ENCODE results near the gene SHH. TPM values are rescaled to one million over a fixed set of nuclear protein-coding genes. Genes with fewer than 3 reads are reported as not detected.

Gene SHH
- total RNA-seq, 1 donor: under 0.01 TPM

DNA sequence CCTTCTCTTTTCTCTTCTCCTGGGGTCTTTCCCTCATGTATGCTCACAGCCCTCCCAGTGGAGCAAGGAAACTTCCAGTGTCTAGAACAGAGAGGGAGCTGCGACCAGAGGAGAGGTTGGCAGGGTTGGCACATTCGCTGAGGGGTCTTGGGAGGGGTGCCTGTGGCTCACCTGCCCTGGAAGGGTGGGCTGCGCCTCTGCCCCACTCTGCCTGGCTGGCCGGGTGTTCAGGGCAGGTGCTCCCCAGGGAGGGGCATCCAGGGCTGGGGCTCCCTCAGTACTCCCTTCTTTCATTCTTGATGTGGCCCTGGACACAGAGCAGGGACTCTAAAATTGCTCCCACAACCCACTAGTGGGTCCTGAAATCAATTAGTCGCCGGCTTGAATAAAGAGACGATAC, 16.9 kb downstream of the SHH start:
- no peak for DNase-seq (ENCODE audit: low read depth in 2 of 3, low spot score in 2 of 3)

DNA sequence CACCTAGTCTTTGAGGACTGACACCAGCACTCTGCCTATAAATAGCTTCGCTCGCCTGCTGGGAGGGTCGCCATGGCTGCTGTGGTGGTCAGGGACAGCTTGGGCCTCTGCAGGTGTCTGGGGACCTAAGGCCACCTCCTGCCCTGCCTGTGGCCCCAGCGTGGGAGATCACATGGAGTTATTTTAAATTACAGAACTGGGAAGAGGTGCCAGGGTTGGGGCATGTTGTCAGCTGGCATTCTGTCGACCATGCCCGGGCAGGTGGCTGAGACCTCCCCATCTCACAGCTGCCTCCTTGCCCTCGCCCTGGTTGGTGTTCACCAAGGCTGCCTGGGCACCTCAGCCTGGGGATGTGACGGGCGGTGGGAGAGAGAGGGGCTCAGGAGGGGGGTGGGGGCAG, 18.1 kb downstream of the SHH start:
- DNase-seq (ENCODE audit: low read depth in 2 of 3, low spot score in 2 of 3): no peak

DNA sequence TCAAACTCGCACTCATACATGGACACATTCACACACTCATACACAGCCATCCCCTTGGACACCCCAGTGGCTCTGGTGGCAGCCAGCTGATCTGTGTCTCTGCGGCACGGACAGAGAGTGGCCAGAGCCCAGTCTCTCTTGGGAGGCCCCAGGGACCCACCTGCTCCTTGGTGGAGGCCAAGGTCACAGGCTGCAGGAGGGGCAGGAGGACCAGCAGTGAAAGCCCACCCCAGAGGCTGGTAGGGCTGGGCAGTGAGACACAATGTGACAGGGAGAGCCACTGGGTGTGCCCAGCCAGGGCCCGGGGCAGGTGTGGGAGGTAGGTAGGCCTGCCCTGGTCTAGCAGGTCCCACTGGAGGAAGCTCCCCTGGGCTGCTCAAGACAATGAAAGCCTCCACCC, 18.5 kb downstream of the SHH start:
- no peak for DNase-seq (ENCODE audit: low read depth in 2 of 3, low spot score in 2 of 3)

DNA sequence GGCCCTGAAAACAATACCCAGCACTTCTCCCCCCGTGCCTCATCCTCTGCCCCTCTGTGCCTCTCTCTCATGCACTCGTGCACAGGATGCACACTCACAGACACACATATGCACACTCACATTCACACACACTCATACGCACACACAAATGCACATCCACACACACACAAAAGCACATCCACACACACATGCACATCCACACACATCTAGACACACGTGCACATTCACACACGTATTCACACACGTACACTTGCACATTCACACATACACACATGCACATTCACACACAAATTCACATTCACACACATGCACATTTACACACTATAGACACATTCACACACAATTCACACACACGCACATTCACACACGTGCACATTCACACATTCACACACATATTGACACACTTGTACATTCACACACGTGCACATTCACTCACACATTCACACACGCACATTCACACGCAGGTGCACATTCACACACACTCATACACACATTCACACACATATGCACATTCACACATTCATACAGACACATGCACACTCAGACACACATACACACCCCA, 19.2 kb downstream of the SHH start:
- DNase-seq (ENCODE audit: low read depth in 2 of 3, low spot score in 2 of 3): no peak

DNA sequence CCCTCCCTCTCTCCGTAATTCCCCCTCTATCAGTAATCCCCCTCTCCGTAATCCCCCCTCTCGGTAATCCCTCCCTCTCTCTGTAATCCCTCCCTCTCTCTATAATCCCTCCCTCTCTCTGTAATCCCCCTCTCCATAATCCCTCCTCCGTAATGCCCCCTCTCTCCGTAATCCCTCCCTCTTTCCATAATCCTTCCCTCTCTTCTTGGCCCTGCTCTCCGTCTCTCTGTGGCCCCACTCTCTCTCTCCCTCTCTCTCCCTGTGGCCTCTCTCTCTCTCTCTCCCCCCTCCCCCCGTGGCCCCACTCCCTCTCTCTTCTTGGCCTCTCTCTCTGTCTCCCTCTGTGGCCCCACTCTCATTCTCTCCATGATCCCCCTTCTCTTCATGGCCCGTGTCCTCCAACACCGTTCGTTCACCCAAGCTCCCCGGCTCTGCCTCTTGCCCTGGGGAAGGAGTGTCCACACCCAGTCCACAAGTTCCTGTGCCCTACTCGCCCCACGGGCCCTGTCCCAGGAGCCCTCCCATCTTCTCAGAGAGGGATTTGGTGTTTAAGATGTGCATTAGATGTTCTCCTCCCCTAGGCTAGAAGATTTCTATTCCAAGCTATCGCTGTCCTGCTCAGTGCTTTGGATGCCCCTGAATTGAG, 19.8 kb downstream of the SHH start:
- no peak for DNase-seq (ENCODE audit: low read depth in 2 of 3, low spot score in 2 of 3)

DNA sequence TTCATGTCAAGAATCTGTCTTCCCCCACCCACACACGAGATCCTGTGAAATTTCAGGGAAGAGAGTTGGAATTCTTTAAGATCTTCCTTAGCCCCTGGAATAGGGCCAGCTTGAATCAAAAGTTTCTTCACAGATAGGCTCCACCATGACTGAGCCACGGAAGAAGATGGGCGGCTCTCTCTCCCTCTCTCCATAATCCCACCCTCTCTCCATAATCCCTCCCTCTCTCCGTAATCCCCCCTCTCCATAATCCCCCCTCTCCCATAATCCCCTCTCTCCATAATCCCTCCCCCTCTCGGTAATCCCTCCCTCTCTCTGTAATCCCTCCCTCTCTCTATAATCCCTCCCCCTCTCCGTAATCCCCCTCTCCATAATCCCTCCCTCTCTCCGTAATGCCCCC, 20.4 kb downstream of the SHH start:
- DNase-seq (ENCODE audit: low read depth in 2 of 3, low spot score in 2 of 3): no peak

DNA sequence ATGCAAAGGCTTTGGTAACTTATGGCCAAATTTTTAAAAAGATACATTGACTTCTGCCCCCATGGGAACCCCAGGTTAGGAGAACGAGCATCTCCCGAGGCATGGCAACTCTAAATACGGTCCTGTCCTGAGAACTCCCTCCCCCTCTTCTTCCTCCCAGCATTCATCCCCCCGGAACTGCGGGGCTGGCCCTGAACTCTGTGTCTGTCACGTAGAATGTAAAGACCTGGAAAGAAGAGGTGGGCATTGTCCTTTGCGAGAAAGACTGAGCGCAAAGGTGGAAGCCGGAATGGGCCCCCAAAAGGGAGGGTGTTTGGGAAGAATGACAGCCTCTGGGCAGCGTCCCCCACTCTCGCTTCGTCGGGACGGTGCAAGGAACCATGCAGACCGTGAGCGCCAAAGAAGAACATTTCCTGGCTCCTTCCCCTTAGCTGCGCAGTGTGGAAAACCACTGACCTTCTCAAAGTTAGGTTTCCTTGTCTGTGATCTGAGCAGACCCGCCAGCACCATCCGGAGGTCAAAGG, 21.0 kb downstream of the SHH start:
- DNase-seq (ENCODE audit: low read depth in 2 of 3, low spot score in 2 of 3): no peak

DNA sequence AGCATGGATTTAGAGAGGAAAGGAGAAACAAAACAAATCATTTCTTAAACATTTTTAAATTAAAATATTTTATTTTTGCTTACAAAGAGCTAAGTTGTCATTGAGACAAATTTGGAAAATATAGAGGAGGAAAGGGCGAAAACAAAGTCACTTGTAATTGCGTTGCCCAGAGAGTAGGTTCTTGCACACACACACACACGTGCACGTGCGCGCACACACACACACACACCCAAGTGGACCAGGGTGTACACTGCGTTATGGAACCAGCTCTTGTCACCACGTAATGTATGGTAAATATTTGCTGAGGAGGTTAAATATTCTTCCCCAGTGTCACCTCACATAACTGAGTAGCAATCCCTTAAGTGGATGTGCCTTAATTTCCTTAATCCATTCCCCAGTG, 21.6 kb downstream of the SHH start:
- no peak for DNase-seq (ENCODE audit: low read depth in 2 of 3, low spot score in 2 of 3)

DNA sequence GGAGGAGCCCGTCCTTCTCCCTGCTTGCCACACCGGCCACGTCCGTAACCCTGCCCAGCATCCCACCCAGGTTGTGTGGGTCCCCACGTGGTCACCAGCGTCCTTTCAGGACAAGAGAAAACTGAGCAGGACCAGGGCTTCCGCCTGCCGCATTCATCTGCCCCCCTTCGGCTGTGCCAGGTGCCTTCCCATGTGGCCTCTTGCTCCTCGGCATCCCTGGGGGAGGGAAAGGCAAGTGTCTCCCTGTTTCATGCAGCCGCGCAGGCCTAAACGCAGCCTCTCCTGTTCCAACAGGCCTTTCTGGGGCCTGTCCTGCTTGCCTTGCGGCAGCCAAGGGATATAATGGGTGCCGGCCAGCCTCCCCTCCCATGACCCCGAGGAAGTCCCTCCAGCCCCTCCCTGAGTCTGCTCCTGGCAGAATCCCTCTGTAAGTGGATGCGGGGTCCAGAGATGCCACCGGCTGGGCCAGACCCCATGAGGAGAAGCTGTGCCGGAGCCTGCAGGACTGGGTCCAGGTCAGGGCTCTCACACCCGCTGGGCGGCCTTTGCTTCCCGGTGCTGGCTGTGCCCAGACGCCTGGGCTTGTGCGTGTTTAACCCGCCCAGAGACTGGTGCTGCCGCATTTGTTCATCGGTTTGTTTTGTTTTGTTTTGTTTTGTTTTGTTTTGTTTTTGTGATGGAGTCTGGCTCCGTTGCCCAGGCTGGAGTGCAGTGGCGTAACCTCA, 23.1 kb downstream of the SHH start:
- DNase-seq (ENCODE audit: low read depth in 2 of 3, low spot score in 2 of 3): no peak

DNA sequence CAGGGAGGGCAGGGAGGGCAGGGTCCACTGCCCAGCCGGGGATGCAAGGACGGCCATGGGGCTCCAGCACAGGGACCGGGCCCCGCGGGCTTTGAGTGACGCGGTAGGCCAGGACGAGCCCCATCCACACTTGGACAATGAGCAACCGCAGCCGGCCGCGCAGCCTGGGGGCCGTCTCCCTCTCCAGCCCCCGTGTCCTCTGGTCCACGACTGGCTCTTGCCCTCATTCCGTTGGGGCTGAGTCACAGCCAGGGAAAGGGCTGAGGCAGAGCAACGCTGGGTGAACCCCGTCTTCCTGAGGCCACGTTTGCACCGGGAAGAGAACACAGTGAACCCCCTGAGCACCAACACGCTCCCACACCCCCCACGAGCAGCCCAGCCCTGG, 23.7 kb downstream of the SHH start:
- DNase-seq (ENCODE audit: low read depth in 2 of 3, low spot score in 2 of 3): no peak

DNA sequence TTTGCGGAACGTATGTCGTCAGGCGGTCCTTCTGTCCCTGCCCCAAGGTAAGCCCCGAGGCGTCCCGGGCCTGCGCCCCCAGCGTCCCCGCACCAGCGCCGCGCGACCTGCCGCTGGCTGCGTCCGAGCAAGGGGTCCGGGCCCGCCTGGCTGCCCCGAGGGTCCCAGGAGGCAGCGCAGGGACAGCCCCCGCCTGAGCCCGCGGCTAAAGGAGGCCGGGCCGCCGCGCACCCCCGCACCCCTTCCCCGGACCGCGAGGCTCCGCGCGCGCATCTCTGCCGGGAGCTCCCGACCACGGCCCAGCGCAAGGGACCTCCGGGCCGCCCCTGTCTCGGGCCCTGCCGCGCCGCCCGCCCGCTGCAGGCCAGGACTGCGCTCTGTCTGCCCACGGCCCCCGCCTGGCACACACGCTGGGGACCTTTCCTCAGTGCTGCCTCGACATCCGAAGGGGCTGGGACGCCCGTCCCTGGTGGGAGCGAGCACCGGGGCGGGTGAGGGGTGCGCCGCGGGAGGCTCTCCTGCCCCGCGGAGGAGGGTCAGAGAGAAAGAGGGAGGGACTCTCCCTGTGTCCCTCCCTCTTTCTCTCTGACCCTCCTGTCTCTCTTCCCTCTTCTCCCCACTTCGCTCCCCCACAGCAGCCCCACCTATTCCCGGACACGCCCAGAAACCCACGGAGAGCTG, 25.0 kb downstream of the SHH start:
- DNase-seq (ENCODE audit: low read depth in 2 of 3, low spot score in 2 of 3): no peak

DNA sequence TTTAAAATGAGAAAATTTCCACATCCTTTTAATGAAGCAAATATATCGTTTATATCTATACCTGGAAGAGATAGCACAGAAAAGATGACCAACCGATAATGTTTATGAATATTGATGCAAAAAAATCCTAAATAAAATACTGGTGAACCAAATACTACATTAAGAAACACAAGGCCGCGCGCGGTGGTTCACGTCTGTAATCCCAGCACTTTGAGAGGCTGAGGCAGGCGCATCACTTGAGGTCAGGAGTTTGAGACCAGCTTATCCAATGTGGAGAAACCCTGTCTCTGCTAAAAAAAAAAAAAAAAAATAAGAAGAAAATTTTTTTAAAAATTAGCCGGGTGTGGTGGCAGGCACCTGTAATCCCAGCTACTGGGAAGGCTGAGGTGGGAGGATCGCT, 25.8 kb downstream of the SHH start:
- no peak for DNase-seq (ENCODE audit: low read depth in 2 of 3, low spot score in 2 of 3)

DNA sequence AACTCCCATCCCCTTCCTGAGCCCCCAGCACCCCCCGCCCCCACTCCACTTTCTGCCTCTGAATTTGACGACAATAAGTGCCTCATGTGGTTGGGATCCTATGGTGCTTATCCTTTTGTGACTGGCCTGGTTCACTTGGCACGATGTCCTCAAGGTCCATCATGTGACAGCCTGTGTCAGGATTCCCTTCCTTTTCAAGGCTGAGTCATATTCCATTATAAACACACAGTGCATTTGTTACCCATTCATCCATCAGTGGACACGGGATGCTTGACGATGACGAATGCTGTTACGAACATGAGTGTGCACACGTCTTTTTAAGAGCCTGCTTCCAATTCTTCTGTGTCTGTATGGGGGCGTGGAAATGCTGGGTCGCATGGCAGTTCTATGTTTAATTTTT, 26.7 kb downstream of the SHH start:
- no peak for DNase-seq (ENCODE audit: low read depth in 2 of 3, low spot score in 2 of 3)

DNA sequence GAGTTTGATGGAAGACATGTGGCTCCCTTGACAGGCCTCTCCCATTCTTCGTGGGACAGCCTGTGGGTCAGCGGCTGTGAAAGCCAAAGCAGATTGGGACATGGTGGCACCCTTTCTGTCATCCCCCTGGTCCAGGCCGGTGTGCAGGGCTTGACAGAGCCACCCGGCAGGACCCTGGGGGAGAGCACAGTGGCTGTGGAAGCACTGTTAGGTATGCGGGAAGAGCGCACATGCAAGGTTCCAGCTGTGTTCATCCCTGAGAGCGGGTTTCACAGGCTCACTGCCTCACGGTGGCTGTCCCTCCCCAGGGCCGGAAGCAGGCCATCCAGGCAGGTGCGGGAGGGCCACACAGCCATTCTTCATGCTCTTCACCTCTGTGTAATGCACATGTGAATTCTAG, 29.8 kb downstream of the SHH start:
- no peak for DNase-seq (ENCODE audit: low read depth in 2 of 3, low spot score in 2 of 3)

DNA sequence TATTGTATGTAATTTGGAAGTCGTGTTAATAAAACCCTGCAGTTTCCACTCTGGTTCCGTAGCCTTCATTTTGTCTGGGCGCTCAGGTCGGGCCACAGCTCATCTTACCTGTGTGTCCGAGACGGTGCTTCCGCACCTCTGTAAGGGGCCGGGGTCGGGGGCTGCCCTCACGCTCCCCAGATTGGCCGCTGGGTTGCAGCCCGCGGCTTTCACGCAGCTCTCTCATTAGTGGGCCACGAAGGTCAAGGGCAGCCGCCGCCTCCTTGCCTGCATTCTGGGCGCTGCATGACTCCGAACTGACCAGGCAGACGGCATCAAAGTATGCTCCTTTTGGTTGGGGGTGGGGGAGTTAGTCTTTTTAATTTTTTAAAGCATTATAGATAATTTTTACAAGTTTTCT, 30.8 kb downstream of the SHH start:
- DNase-seq (ENCODE audit: low read depth in 2 of 3, low spot score in 2 of 3): no peak

DNA sequence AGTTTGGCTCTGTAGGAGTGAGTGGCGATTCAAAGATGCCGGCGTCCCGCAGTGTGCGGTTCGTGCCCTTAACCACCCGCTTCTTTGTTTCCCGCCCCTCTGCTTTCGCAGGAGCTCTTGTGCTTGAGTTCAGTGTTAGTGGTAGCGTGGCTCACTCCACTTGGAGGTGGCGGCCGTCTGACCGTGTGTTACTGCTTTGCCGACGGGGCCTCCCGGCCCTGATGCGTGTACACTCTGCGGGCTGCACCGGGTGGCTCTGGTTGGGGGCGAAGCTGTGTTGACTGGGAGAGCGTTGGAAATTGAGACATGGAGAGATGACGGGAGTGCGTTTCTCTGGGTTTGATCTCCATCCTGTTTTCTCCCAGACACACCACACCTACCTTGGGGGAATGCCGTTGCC, 31.4 kb downstream of the SHH start:
- no peak for DNase-seq (ENCODE audit: low read depth in 2 of 3, low spot score in 2 of 3)

DNA sequence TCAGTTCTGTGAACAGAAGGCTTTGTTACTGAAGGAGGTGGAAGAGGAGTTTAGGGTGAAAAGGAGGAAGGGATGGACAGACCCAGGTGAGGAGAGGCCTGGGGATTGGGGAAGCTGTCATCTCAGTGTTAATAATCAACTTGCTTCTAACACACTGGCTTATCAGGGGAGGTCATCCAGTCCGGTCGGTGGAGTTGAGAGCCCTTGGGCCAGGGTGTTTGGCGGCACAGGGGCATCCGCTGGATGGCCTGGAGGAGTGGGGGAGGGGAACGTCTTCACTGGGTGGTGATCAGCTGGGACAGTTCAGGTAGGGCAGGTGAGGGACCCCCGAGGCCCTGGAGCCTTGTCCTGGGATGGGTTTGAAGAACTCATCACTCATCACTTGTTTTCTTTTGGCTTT, 33.9 kb downstream of the SHH start:
- no peak for DNase-seq (ENCODE audit: low read depth in 2 of 3, low spot score in 2 of 3)

DNA sequence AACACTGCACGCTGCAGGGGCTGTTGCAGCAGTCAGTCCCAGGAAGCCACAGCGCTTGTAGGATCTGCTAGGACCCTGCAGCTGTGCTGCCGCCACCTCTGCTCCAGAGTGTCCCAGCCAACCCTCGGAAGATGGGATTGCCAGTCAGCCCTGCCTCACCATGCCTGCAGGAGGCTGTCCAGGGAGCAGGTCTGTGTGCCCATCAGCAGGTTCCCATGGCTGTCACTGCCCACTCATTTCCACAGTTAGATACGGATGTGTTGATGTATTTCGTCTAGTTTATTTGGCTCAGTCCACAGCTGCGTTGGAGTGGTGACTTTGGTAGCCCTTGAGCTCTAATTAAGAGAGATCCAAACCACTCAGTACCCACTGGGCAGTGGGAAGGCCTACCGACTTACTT, 35.7 kb downstream of the SHH start:
- DNase-seq (ENCODE audit: low read depth in 2 of 3, low spot score in 2 of 3): no peak

DNA sequence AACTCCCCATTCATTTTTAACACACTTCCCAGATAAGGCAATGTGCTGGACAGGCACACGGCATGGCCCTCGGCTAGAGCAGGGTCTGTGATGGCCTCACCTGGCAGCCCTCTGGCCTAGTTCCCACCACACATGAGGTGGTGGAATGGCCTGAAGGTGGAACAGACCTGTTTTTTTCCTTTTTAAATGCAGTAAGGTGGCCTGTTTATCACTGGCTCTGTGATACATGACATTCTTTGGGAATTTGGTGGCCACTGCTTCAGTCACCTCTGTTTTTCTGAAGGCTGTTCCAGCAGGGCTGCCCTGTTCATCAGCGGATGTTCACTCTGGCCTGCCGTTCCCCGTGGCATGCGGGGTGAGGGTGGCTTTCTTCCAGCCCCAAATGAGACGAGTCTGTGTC, 36.6 kb downstream of the SHH start:
- DNase-seq (ENCODE audit: low read depth in 2 of 3, low spot score in 2 of 3): no peak

DNA sequence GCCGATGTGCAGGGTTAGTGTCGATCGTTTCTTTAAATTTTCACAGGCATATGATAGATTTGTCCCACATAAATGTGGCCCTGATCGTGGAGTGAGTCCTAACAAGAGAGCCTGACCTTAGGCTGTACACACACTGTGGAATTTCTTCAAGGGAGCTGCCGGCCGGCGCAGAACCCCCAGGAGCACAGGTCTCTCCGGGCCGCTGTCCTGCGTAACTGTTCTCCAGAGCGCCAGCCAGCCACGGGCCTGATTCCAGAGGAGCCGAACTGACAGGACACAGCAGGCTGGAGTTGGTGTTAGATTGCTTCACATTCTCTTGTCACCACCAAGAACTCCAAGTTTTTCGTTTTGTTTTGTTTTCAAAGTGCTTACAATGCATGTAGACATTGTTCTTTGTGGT, 37.3 kb downstream of the SHH start:
- DNase-seq (ENCODE audit: low read depth in 2 of 3, low spot score in 2 of 3): no peak

DNA sequence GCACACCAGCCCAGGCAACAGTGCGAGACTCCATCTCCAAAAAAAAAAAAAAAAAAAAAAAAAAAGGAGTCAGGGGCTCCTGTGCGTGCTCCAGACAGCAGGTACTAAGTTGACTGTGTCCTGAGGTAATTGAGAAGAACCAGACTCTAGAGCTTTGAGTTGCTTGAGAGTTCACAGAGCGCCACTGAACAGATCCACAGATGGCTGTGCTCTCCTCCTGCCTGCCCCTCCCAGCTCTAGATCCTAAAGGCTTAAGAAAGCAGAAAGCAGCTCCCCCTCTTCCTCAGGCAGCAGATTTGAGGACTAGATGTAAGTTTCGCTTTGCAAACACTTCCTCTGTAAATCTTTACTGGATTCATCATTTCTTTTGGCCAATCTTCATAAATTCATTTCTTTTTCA, 38.7 kb downstream of the SHH start:
- no peak for DNase-seq (ENCODE audit: low read depth in 2 of 3, low spot score in 2 of 3)

DNA sequence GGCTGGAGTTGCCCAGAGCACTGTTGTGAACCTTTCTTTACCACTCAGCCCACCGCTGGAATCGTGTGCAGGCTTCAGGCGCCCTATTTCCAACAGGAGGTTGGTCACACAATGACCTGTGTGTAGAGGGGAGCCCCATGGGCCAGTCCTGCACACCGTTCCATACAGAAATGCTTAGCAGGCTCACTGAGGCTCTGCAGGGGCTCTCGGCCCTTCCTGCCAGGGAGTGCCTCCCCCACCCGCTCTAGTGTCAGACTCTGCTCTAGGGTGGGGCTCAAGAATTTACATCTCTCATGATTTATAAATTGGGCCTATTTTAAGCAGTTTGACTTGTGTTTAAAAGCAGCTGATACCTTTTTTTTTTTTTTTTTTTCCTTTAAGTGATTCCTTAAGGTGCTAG, 42.0 kb downstream of the SHH start:
- DNase-seq (ENCODE audit: low read depth in 2 of 3, low spot score in 2 of 3): no peak
